ENCODE measurements around the gene PERP.
"Not testable (repeated sequence)": the region's sequence is repeated elsewhere in the genome, so short reads cannot be mapped to it uniquely, and the experiment has no call there.

PERP gene

DNA sequence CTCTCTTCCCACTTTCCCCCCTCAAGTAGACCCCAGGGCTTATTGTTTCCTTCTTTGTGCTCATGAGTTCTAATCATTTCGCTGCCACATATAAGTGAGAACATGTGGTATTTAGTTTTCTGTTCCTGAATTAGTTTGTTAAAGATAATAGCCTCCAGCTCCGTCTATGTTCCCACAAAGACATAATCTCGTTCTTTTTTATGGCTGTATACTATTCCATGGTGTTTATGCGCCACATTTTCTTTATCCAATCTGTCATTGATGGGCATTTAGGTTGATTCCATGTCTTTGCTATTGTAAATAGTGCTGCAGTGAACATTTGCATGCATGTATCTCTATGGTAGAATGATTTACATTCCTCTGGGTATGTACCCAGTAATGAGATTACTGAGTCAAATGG, 16.9 kb upstream of the PERP start:
- TF ChIP-seq, protein P1, sequence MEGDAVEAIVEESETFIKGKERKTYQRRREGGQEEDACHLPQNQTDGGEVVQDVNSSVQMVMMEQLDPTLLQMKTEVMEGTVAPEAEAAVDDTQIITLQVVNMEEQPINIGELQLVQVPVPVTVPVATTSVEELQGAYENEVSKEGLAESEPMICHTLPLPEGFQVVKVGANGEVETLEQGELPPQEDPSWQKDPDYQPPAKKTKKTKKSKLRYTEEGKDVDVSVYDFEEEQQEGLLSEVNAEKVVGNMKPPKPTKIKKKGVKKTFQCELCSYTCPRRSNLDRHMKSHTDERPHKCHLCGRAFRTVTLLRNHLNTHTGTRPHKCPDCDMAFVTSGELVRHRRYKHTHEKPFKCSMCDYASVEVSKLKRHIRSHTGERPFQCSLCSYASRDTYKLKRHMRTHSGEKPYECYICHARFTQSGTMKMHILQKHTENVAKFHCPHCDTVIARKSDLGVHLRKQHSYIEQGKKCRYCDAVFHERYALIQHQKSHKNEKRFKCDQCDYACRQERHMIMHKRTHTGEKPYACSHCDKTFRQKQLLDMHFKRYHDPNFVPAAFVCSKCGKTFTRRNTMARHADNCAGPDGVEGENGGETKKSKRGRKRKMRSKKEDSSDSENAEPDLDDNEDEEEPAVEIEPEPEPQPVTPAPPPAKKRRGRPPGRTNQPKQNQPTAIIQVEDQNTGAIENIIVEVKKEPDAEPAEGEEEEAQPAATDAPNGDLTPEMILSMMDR (IDR thresholded peaks at IDR 0.05; ENCODE audit: insufficient read depth, low read depth, low read length, missing control alignments), result no peak
- H3K4me3 ChIP-seq (ENCODE audit: low read length), result no peak overlapping the region
- DNase-seq (ENCODE audit: low read depth), result no peak

DNA sequence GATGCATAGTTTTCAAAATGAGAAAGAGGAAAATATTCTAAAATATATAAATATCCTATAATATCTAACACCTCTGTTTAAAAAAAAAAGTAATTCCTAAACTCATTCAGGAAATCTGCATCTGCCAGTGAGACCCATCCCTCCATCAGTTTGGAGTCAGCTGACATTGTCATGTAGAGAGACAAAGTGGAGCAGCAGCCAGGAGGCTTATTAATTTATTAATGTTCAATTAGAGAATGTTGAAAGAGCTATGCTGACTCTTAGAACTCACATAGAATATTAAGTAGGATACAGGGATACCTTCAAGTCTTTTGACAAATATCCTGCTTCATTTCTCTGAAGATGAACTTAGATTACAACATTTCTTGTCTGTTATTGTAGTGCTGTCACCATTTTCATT, 12.8 kb upstream of the PERP start:
- no peak for DNase-seq (ENCODE audit: low read depth)
- TF ChIP-seq, protein P1 (IDR thresholded peaks at IDR 0.05; ENCODE audit: insufficient read depth, low read depth, low read length, missing control alignments), result no peak
- H3K4me3 ChIP-seq (ENCODE audit: low read length), result no peak overlapping the region

DNA sequence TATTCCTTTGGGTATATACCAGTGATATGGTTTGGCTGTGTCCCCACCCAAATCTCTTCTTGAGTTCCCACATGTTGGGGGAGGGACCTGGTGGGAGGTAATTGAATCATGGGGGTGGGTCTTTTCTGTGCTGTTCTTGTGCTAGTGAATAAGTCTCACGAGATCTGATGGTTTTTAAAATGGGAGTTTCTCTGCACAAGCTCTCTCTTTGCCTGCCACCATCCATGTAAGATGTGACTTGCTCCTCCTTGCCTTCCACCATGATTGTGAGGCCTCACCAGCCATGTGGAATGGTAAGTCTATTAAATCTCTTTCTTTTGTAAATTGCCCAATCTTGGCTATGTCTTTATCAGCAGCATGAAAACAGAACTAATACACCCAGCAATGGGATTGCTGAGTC, 12.0 kb upstream of the PERP start:
- H3K4me3 ChIP-seq (ENCODE audit: low read length); DNase-seq (ENCODE audit: low read depth): not testable (repeated sequence)

DNA sequence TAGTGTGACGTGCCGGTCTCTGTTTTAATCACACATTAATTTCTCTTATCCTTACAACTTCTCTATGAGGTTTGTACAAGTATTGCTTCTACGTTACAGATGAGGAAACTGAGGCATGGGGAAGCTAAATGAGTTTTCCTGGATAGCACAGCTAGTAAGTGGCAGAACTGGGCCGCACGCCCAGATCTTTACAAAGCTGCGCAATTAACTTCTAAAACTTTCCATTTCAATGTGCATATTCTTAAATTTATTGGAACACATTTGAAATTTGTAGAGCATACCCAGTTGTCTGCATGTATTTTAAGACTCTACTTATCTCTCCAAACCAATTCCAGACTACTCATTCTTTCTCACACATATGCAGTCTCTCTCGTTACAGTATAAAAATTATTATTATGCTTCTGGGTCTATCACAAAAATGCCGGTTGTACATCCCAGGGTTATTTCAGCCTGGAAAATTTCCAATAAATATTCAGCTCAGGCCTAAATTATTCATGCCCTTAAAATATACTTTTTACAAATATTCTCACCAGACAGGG, 10.2 kb upstream of the PERP start:
- TF ChIP-seq, protein P1 (IDR thresholded peaks at IDR 0.05; ENCODE audit: insufficient read depth, low read depth, low read length, missing control alignments), result no peak
- H3K4me3 ChIP-seq (ENCODE audit: low read length), result no peak overlapping the region
- DNase-seq (ENCODE audit: low read depth), result no peak

DNA sequence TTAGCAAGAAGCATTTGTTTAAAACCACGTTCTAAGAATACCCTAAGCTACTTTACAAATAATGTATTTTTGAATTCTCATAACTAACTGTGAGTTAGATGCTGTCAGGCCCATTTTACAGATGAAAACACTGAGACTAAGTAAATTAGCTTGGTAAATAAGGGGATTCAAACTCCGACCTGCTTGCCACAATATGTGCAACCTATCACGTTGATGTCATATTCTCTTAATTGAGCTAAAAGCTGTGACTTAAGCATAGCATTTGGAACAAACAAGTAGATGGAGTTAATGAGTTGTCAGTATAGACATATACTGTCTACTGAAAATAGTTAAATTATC, 9.4 kb upstream of the PERP start:
- TF ChIP-seq, protein P1 (IDR thresholded peaks at IDR 0.05; ENCODE audit: insufficient read depth, low read depth, low read length, missing control alignments), result no peak
- no peak for DNase-seq (ENCODE audit: low read depth)
- H3K4me3 ChIP-seq (ENCODE audit: low read length), result no peak overlapping the region

DNA sequence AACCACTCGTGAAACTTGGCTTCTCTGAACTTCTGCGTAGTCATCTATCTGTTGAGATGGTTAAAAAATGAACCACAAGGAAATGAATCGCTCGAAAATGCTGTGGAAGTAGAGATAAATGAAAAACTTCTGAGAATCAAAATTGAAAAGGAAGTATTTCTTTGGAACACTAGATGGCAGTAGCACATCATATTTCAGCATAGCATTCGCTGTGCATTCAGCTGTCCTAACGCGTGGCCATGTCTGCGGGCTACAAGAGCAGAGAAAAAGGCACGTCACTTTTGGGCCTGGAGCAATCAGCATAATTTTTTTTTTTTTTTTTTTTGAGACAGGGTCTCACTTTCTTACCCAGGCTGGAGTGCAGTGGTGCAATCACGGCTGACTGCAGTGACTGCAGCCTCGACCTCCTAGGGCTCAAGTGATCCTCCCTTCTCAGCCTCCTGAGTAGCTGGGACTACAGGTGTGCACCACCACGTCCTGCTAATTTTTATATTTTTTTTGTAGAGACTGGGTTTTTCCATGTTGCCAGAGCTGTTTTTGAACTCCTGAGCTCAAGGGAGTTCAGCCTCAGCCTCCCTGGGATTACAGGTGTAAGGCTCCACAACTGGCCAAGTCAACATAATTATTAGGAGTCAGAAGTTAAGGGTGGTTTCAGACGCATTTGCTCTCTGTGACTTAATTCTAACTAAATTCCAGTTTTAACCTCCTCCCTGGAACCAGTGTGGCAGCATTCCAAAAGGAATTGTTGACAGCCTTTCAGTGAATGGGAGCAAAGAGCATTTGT, 8.8 kb upstream of the PERP start:
- TF ChIP-seq, protein P1 (IDR thresholded peaks at IDR 0.05; ENCODE audit: insufficient read depth, low read depth, low read length, missing control alignments), result peak; percentile 61
- no peak overlapping the region for H3K4me3 ChIP-seq (ENCODE audit: low read length)
- DNase-seq (ENCODE audit: low read depth), result peak; percentile 77

DNA sequence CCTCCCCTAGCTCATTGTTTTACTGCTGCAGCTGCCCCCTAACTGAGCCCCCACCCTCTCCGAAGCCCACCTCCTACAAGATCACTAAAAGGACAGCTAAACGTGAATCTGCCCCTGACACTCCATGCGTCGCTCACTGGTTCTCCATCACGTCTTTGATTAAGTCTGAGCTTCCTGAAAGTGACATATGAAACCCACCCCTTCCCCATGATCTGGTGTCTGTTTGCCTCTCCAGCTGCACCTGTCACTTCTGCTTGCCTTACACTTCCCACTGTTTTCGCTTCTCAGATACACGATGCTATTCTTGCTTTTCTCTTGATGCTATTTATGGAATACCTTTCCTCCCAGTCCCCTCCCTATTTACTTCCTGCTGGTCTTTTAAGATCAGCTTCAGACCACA, 8.0 kb upstream of the PERP start:
- DNase-seq (ENCODE audit: low read depth), result no peak
- no peak overlapping the region for H3K4me3 ChIP-seq (ENCODE audit: low read length)
- TF ChIP-seq, protein P1 (IDR thresholded peaks at IDR 0.05; ENCODE audit: insufficient read depth, low read depth, low read length, missing control alignments), result no peak
